GM12801 (cell line): Measurements from ENCODE around the gene STK11IP.

Experiments used
- CTCF ChIP-seq: IDR thresholded peaks from one replicate; pipeline ENCODE4 v1.5.1; 2011; ENCODE audit warnings: control low read depth; ENCODE audit not compliant: insufficient read length; ENCODE audit errors: extremely low read depth

The STK11IP gene

DNA sequence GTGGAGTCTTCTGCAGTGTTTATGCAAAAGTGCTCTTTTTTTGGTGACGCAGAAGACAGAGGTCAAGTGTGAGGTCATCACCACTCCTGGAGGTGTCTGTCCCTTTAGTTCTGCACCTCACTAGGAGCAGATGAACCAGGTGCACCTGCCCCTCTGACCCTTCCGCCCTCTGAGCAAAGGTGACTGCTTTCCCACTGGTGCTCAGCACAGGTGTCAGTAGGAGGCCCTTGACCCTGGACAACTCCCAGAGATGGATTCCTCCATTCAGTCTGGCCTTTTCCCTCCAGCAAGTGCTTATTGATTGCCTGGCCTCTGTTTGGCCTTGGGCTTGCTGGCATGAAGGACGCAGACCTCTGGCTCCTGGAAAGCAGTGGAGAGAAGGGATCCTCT is 21.1 kb downstream of the STK11IP start:
- TF ChIP-seq CTCF: no peak

GRCh38 chr2:219619235-219619634 is 21.6 kb downstream of the STK11IP start:
- TF ChIP-seq CTCF: no peak

- no peak for TF ChIP-seq CTCF
Observed at GRCh38 chr2:219620546-219620945, 22.9 kb downstream of the STK11IP start.

DNA sequence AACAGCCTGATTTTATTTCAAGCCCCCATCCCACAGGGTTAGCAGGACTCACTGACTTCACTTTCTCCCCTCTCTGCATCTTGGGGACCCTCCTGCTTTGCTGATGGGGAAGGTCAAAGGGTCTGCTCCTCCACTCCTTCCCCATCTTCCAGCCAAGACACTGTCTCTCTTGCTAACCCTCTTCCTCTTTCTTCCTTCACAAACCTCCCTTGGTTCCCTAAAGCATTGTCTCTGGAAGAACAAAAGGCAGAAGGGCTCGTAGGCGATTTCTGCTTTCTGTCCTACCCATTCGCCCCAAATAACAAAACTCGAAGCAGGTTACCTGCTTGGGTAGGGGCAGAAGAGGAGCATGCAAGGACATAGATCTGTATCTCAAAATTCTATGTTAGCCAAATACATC is 24.3 kb downstream of the STK11IP start:
- TF ChIP-seq CTCF: no peak

DNA sequence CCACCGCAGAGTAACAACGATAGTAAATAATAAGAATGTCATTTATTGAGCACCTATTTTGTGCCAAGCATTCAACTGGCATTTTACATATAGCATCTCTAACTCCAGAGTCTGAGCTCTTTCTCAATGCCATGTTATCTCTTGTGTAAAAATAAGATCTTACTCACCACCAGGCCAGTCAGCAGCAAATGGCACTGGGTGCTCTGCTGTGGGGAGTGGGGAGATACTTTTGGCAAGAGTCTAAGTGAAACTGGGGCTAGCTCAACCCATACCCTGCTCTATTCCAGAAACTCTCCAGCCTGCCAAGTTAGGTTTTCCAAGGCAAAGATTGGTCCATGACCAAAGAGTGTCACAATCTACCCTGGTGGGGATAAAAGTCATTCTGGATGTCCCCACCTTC is 24.8 kb downstream of the STK11IP start:
- no peak for TF ChIP-seq CTCF

DNA sequence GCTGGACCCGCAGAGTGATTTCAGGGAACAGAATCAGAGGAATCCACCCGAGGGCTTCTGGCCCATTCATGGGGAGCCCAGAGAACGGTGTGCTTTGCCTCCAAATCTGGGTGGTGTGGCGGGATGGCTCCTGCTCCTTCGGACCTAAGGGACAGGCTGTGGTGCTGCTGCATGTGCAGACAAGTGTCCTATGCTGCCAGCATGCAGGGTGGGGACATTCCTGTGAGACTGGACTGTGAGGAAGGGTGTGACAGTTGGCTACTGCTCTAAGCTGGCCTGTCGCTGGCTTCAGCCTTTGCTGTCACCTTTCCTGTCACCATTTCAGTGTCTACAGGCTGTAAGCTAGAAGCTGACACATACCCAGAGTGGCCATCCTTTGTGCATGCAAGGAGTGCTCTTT is 26.9 kb downstream of the STK11IP start:
- TF ChIP-seq CTCF: no peak

DNA sequence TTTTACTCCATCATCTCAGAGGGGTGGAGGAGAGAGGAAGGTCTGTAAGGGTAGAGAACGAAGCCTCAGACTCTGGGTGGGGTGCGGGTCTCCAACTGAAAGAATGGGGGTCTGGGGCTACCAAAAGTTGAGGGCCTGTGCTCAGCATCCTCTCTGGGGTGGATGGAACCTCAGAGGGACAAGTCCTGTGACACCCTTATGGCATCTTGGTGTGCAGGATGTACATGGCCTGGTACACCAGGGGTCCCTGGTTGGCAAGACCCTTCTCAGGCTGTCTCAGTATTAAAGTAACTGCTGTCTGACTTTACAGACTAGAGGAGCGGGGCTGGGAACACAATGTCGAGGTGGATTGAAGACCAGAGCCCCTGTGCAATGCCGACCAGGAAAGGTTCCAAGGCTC is 27.5 kb downstream of the STK11IP start:
- no peak for TF ChIP-seq CTCF

DNA sequence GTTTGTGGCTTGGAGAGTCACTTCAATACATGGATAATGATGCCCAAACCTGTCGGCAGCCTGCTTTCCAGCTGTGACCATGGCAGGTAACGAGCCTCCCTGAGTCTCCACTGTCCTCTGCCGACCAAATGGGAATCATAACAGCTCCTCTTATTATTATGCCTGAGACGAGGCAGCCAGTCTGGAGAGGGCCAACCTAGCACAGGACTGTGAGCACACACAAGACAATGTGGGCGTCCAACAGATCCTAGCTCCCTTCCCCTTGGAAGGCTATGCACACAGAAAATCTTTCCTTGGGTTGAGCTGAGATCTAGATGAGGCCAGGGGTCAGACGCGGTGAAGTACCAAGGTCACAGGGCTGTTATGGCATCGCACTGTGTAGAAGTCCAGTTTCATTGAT is 28.9 kb downstream of the STK11IP start:
- no peak for TF ChIP-seq CTCF
